Stimulated activated memory B cell treated with anti-CD40 and anti-IgM and Interleukin-4, amounts not matched to agents 10 μg/mL and 1 μg/mL and 100 μg/mL, for 72 hours (primary cell): Measurements from ENCODE around the gene STIM1.
"Not testable (repeated sequence)": the region's sequence is repeated elsewhere in the genome, so short reads cannot be mapped to it uniquely, and the experiment has no call there.

Source experiments
- ATAC-seq: fragments of 150-1000 bp; cut with Tn5 transposase; 2 replicates; pipeline ENCODE4 v1.10.0; 2021
- H3K27ac Mint-ChIP-seq: one replicate; pipeline ENCODE4 v1.8.0; 2022; ENCODE audit warnings: mild to moderate bottlenecking, mixed read lengths
- H3K27me3 Mint-ChIP-seq: one replicate; pipeline ENCODE4 v1.8.0; 2022; ENCODE audit warnings: mixed read lengths
- H3K36me3 Mint-ChIP-seq: one replicate; pipeline ENCODE4 v1.8.0; 2022; ENCODE audit warnings: mixed read lengths
- H3K4me1 Mint-ChIP-seq: one replicate; pipeline ENCODE4 v1.8.0; 2022; ENCODE audit warnings: mixed read lengths
- H3K4me3 Mint-ChIP-seq: one replicate; pipeline ENCODE4 v1.8.0; 2022; ENCODE audit warnings: mild to moderate bottlenecking, moderate library complexity, mixed read lengths
- H3K9me3 Mint-ChIP-seq: one replicate; pipeline ENCODE4 v1.8.0; 2022; ENCODE audit warnings: mixed read lengths

Gene STIM1

DNA sequence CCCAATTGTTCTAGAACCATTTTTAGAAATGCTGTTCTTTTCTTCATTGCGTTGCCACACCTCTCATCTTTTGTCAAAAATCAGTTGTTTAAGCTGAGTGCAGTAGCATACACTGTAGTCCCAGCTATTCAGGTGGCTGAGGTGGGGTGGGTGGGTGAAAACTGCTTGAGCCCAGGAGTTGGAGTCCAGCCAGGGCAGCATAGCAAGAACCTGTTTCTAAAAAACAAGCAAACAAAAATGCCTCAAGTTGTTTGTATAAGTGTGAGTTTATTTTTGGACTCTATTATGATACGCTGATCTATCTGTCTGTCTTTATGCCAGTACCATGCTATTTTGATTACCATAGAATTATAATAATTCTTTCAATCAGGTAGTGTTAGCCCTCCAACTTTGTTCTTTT, 176.6 kb downstream of the STIM1 start:
- peaks cover 37% of the 10 kb centered on the region for H3K36me3 Mint-ChIP-seq
- peaks cover 22% of the 10 kb centered on the region for H3K4me1 Mint-ChIP-seq
- no peak overlapping the region for H3K27ac Mint-ChIP-seq
- no peaks in the 10 kb centered on the region for H3K27me3 Mint-ChIP-seq
- ATAC-seq = no peak
- no peak overlapping the region for H3K4me3 Mint-ChIP-seq
- H3K9me3 Mint-ChIP-seq = peaks cover 3% of the 10 kb centered on the region

DNA sequence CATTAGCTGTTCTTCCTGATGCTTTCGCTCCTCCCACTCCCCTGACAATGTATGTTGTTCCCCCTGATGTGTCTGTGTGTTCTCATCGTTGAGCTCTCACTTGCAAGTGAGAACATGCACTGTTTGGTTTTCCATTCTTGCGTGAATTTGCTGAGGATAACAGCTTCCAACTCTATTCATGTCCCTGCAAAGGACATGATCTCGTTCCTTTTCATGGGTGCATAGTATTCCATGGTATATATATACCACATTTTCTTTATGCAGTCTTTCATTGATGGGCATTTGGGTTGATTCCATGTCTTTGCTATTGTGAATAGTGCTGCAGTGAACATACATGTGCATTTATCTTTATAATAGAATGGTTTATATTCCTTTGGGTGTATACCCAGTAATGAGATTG, 180.5 kb downstream of the STIM1 start:
- no peak for ATAC-seq
- peaks cover 40% of the 10 kb centered on the region for H3K36me3 Mint-ChIP-seq
- H3K27me3 Mint-ChIP-seq = no peaks in the 10 kb centered on the region
- no peak overlapping the region for H3K4me3 Mint-ChIP-seq
- peaks cover 31% of the 10 kb centered on the region for H3K4me1 Mint-ChIP-seq
- peaks cover 3% of the 10 kb centered on the region for H3K9me3 Mint-ChIP-seq
- no peak overlapping the region for H3K27ac Mint-ChIP-seq

DNA sequence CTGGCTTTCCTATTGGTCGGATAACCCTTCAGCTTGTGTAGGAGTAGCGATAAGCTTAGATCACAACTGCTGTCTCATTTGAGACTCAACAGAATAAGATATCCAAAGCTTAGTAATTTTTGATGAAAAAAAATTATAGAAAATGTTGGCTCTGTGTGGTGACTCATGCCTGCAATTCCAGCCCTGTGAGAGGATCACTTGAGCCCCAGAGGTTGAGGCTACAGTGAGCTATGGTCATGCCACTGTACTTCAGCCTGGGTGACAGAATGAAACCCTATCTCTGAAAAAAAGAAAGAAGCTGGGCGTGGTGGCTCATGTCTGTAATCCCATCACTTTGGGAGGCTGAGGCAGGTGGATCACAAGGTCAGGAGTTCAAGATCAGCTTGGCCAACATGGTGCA, 183.5 kb downstream of the STIM1 start:
- no peak for ATAC-seq
- Mint-ChIP-seq H3K27me3 (no peaks in the 10 kb centered on the region), H3K9me3 (peaks cover 3% of the 10 kb centered on the region), H3K4me1 (peaks cover 35% of the 10 kb centered on the region), H3K36me3 (peaks cover 26% of the 10 kb centered on the region), H3K27ac (no peak overlapping the region), H3K4me3 (no peak overlapping the region)

DNA sequence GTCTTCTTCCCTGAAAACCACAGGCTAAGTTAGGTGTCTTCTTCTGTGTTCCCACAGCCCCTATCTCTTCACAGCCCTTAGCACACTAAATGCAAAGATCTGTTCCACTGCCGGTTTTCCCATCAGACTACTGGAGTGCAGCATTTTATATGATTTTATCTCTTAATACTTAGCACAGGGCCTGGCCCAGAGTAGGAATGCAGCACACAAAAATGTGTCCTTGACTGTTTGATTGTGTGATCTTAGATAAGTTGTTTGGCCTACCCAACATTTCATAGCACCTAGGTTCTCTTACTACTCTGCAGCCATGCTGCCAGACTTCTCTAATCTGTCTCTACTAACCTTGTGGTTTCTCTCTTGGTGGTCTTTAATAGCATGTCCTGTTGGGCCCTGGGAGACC, 185.0 kb downstream of the STIM1 start:
- Mint-ChIP-seq H3K36me3 (peaks cover 26% of the 10 kb centered on the region), H3K4me1 (peaks cover 27% of the 10 kb centered on the region), H3K4me3 (no peak overlapping the region), H3K27ac (no peak overlapping the region), H3K9me3 (peaks cover 3% of the 10 kb centered on the region), H3K27me3 (no peaks in the 10 kb centered on the region)
- no peak for ATAC-seq

DNA sequence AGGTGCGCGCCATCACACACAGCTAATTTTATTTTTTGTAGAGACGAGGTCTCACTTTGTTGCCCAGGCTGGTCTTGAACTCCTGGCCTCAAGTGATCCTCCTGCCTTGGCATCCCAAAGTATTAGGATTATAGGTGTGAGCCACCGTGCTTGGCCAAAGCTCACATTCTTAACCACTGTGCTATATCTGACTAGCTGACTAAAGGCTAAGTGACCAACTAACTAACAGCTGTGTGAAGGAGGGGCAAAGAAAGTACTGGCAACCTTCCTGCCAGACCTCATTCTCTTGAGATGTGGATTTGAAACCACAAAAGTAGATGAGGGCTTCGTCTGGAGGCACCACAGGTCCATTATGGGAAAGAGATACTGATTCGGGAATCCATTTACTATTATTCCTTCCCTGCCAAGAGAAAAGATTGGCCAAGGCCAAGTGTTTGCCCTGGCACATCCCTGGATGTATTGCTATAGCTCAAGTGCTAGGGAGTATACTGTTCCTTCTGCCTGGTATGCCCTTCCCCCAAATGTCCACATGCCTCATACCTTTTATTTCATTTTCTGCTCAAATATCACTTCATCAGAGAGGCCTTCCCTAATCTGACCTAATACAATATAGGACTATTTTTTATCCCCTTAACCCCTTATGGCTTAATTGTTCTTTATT, 186.4 kb downstream of the STIM1 start:
- Mint-ChIP-seq H3K4me3 (no peak overlapping the region), H3K9me3 (no peaks in the 10 kb centered on the region), H3K27ac (no peak overlapping the region), H3K36me3 (peaks cover 22% of the 10 kb centered on the region), H3K27me3 (no peaks in the 10 kb centered on the region), H3K4me1 (peaks cover 25% of the 10 kb centered on the region)
- ATAC-seq = no peak

DNA sequence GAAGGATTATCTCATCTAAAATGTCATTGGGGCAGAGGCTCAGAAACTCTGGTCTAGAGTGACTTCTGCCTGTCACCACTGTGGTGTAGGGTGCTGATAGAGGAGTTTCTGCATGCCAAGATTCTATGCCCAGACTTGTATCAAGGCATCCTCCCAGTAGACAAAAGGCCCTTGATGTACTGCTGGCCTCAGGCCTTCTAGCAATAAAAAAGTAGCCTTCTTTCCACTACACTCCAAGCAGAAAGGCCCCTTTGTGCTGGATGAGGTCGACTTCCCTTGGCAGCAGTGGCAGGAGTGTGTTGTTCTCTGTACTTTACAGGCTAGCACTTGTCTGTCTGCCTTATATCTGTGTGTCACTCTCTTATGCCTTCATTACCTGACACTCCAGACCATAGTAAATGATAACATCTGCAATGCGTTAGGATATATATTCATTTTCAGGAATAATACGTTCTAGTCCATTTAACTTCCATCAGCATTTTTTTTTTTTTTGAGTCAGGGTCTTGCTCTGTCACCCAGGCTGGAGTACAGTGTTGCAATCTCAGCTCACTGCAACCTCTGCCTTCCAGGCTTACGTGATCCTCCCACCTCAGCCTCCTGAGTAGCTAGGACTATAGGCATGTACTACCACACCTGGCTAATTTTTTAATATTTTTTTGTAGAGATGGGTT, 189.6 kb downstream of the STIM1 start:
- Mint-ChIP-seq H3K27me3 (no peaks in the 10 kb centered on the region), H3K9me3 (no peaks in the 10 kb centered on the region), H3K36me3 (peaks cover 14% of the 10 kb centered on the region), H3K4me1 (peaks cover 23% of the 10 kb centered on the region), H3K27ac (no peak overlapping the region), H3K4me3 (no peak overlapping the region)
- ATAC-seq = no peak

DNA sequence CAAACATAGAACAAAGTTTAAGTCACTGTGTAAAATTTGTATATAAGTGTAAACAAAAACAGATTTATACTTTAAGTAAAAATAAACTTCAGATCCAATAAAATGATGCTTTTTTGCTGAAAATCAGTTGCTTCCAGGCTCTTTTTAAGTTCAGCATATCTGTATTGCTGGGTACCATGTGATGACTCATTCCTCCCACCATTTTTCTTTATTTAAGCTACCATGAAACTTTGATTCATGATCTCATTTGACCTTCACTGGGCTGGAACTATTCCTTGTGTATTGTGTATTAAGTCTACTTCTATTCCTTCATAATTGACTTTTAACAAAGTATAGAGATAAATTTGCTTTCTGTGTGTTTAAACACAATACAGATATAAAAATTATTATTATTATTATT, 192.9 kb downstream of the STIM1 start:
- Mint-ChIP-seq H3K9me3 (no peaks in the 10 kb centered on the region), H3K27ac (no peak overlapping the region), H3K4me1 (peaks cover 15% of the 10 kb centered on the region), H3K36me3 (peaks cover 30% of the 10 kb centered on the region), H3K27me3 (no peaks in the 10 kb centered on the region), H3K4me3 (no peak overlapping the region)
- ATAC-seq = no peak

DNA sequence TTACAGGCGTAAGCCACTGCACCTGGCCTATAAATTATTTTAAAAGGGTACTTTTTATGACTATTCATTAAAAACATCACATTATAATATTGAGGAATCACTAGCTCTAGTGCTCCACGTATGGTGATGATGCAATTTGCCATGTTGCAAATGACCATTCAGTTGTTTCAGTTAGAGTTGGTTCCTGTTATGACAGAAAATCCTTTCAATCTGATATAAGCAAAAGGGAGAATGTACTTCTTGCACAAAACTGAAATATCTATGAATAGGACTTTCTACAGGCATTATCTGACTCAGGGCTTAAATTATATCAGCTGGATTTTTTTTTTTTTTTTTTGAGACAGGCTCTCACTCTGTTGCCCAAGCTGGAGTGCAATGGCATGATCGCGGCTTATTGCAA, 193.5 kb downstream of the STIM1 start:
- peaks cover 30% of the 10 kb centered on the region for H3K36me3 Mint-ChIP-seq
- no peaks in the 10 kb centered on the region for H3K9me3 Mint-ChIP-seq
- no peaks in the 10 kb centered on the region for H3K27me3 Mint-ChIP-seq
- peaks cover 11% of the 10 kb centered on the region for H3K4me1 Mint-ChIP-seq
- no peak overlapping the region for H3K27ac Mint-ChIP-seq
- no peak for ATAC-seq
- no peak overlapping the region for H3K4me3 Mint-ChIP-seq

DNA sequence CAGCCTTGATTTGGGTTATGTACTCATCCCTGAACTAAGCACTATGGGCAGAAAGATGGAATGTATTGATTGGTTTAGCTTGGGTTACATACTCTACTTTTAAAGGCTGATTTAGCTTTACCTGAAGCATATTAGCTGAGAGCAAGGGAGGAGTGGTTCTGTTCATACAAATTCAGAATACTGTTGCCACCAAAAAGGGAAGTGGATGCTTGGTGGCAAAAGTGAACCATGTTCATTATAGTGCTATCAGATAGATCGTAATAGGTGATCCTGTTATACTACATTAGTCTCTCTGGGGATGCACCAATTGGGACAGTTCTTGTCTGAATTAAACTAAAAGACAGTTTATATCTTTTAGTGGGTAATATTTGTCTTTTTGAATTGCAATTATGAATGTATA, 194.7 kb downstream of the STIM1 start:
- no peak for ATAC-seq
- H3K9me3 Mint-ChIP-seq = no peaks in the 10 kb centered on the region
- no peak overlapping the region for H3K4me3 Mint-ChIP-seq
- H3K27ac Mint-ChIP-seq = no peak overlapping the region
- H3K36me3 Mint-ChIP-seq = peaks cover 33% of the 10 kb centered on the region
- no peaks in the 10 kb centered on the region for H3K27me3 Mint-ChIP-seq
- H3K4me1 Mint-ChIP-seq = peaks cover 8% of the 10 kb centered on the region

DNA sequence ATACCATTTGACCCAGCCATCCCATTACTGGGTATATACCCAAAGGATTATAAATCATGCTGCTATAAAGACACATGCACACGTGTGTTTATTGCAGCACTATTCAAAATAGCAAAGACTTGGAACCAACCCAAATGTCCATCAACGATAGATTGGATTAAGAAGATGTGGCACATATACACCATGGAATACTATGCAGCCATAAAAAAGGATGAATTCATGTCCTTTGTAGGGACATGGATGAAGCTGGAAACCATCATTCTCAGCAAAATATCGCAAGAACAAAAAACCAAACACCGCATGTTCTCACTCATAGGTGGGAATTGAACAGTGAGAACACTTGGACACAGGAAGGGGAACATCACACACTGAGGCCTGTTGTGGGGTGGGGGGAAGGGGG, 197.7 kb downstream of the STIM1 start:
- not testable (repeated sequence) for H3K27me3 Mint-ChIP-seq, H3K9me3 Mint-ChIP-seq, H3K27ac Mint-ChIP-seq, ATAC-seq, H3K4me3 Mint-ChIP-seq
- Mint-ChIP-seq H3K36me3 (peaks cover 31% of the 10 kb centered on the region), H3K4me1 (peaks cover 17% of the 10 kb centered on the region)

DNA sequence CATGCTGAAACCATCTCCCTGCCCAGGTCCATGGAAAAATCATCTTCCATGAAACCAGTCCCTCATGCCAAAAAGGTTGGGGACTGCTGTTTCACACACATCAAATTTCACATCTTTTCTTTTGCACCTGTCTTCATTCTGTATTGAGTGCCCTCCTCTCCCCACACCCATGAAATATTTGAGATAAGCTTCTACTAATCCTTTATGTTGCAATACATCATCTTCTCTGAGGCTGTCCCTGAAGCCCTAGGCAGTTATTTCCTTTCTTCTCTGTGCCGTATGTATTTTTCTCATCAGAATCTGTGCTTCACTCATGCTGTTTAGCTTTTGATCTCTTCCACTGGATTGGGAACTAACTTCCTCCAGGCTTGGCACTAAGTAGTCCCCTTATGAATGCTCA, 199.2 kb downstream of the STIM1 start:
- peaks cover 26% of the 10 kb centered on the region for H3K4me1 Mint-ChIP-seq
- no peak overlapping the region for H3K4me3 Mint-ChIP-seq
- H3K9me3 Mint-ChIP-seq = no peaks in the 10 kb centered on the region
- ATAC-seq = no peak
- H3K36me3 Mint-ChIP-seq = peaks cover 42% of the 10 kb centered on the region
- no peaks in the 10 kb centered on the region for H3K27me3 Mint-ChIP-seq
- H3K27ac Mint-ChIP-seq = no peak overlapping the region

DNA sequence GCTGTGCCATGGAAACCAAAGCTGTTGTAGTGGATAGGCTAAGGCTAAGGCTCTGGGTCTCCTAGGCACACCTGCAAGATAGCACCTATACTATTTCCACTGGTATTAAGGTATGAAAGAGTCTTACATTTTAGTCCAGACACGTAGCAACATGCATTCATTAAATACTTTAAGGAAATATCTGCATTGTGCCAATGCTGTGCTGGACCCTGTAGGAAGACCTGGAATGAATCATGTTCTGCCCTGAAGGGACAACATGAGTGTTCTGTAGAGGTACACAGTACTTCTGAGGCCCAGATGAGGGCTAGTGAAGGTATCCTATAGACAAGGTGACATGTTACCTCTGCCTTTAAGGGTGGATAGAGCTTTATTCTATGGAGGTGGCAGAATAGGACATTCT, 204.0 kb downstream of the STIM1 start:
- H3K27me3 Mint-ChIP-seq = no peaks in the 10 kb centered on the region
- ATAC-seq = no peak
- H3K9me3 Mint-ChIP-seq = no peaks in the 10 kb centered on the region
- H3K4me1 Mint-ChIP-seq = peaks cover 26% of the 10 kb centered on the region
- H3K27ac Mint-ChIP-seq = no peak overlapping the region
- no peak overlapping the region for H3K4me3 Mint-ChIP-seq
- peaks cover 21% of the 10 kb centered on the region for H3K36me3 Mint-ChIP-seq

DNA sequence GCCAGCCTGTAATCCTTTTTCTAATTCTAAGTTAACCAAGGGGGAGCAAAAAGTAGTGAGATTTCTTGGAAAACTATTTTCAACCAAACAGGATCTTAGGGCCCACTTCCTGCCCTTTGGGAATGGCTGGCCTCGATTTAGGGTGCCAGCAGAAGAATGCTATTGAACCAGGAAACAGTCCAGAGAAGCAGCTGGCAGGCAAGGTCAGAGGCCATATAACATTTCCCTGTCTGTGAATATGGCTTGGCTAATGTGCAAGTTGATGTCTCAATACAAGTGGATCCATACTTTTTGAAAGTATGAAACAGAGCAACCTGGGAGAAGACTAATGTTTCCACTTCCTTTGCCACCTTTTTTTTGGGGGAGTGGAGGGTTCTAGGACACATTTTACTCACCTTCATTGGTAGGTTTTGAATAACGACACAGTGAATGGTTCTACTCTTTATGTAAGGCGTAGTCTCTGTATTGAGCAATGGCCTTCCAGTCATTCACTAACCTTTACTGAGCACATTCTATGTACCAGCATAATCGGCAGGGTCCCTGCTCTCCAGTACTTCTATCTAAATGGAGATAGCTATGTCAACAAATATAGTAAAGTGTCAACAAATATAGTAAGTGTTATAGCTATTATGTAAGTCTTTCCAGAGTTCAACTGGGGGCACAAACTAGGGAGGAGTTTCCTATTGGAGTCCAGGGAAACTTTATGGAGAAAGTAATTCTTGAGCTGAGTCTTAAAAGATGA, 204.9 kb downstream of the STIM1 start:
- Mint-ChIP-seq H3K9me3 (no peaks in the 10 kb centered on the region), H3K4me3 (no peak overlapping the region), H3K27ac (no peak overlapping the region), H3K27me3 (no peaks in the 10 kb centered on the region), H3K4me1 (peaks cover 31% of the 10 kb centered on the region), H3K36me3 (peaks cover 16% of the 10 kb centered on the region)
- no peak for ATAC-seq

DNA sequence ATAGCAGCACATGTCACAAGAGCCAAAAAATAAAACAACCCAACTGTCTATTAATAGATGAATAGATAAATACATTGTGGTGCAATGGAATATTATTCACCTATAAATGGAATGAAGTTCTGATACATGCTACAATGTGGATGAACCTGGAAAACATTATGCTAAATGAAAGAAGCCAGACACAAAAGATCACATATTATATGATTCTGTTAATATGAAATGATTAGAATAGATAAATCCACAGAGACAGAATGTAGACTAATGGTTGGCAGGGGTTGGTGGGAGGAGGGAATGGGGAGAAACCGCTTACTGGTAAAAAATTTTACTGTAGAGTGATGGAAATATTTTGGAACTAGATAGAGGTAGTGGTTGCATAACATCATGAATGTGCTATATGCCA, 206.2 kb downstream of the STIM1 start:
- Mint-ChIP-seq H3K27me3 (no peaks in the 10 kb centered on the region), H3K4me3 (no peak overlapping the region), H3K4me1 (peaks cover 42% of the 10 kb centered on the region), H3K9me3 (no peaks in the 10 kb centered on the region), H3K27ac (no peak overlapping the region), H3K36me3 (peaks cover 11% of the 10 kb centered on the region)
- ATAC-seq = no peak

DNA sequence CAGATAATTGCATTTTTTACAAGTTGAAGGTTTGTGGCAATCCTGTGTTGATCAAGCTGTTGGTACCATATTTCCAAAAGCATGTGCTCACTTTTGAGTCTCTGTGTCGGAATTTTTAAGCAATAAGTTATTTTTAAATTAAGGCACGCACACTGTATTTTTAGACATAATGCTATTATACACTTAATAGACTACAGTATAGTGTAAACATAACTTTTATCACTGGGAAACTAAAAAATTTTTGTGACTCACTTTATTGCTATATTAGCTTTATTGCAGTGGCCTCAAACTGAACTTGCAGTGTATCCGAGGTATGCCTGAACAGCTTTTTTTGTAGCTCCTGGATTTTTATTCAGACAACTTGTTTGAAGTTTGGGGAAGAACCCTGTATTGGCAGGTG, 207.9 kb downstream of the STIM1 start:
- no peak for ATAC-seq
- Mint-ChIP-seq H3K27ac (no peak overlapping the region), H3K4me1 (peaks cover 40% of the 10 kb centered on the region), H3K9me3 (no peaks in the 10 kb centered on the region), H3K4me3 (no peak overlapping the region), H3K36me3 (peaks cover 11% of the 10 kb centered on the region), H3K27me3 (no peaks in the 10 kb centered on the region)
